GM21737 (cell line): ENCODE results near the gene AURKA.
"Not testable (repeated sequence)": the region's sequence is repeated elsewhere in the genome, so short reads cannot be mapped to it uniquely, and the experiment has no call there.

Experiments used
- ATAC-seq: cut with Tn5 transposase; IDR thresholded peaks from one replicate; pipeline ENCODE4 v1.9.1; 2021; ENCODE audit warnings: mild to moderate bottlenecking, moderate library complexity; ENCODE audit not compliant: unreplicated experiment

Gene AURKA

GRCh38 chr20:56391596-56392131 is 351 bp downstream of the AURKA start:
- ATAC-seq = peak; percentile 38

GRCh38 chr20:56391037-56391436 is 978 bp downstream of the AURKA start:
- ATAC-seq = no peak

- not testable (repeated sequence) for ATAC-seq
Observed at GRCh38 chr20:56390396-56390795, 1.6 kb downstream of the AURKA start.

GRCh38 chr20:56389807-56390206 is 2.2 kb downstream of the AURKA start:
- ATAC-seq = no peak

GRCh38 chr20:56388882-56389281 is 3.1 kb downstream of the AURKA start:
- ATAC-seq = no peak

- ATAC-seq = no peak
Observed at GRCh38 chr20:56386219-56386618, 5.8 kb downstream of the AURKA start.

GRCh38 chr20:56385130-56385529 is 6.9 kb downstream of the AURKA start:
- no peak for ATAC-seq

GRCh38 chr20:56383334-56383733 is 8.7 kb downstream of the AURKA start:
- no peak for ATAC-seq

GRCh38 chr20:56382696-56383095 is 9.3 kb downstream of the AURKA start:
- ATAC-seq = no peak

GRCh38 chr20:56381501-56381900 is 10.5 kb downstream of the AURKA start:
- no peak for ATAC-seq

GRCh38 chr20:56380375-56380774 is 11.6 kb downstream of the AURKA start:
- ATAC-seq = no peak

- ATAC-seq = no peak
Observed at GRCh38 chr20:56378386-56378785, 13.6 kb downstream of the AURKA start.

- no peak for ATAC-seq
Observed at GRCh38 chr20:56376331-56376730, 15.7 kb downstream of the AURKA start.

GRCh38 chr20:56373942-56374341 is 18.1 kb downstream of the AURKA start:
- no peak for ATAC-seq

GRCh38 chr20:56372850-56373249 is 19.2 kb downstream of the AURKA start:
- no peak for ATAC-seq

- ATAC-seq = no peak
Observed at GRCh38 chr20:56371977-56372376, 20.0 kb downstream of the AURKA start.

GRCh38 chr20:56369179-56369578 is 22.8 kb downstream of the AURKA start:
- no peak for ATAC-seq

GRCh38 chr20:56368351-56369134 is 23.5 kb downstream of the AURKA start:
- no peak for ATAC-seq

- ATAC-seq = no peak
Observed at GRCh38 chr20:56363491-56363890, 28.5 kb downstream of the AURKA start.

GRCh38 chr20:56362833-56363413 is 29.1 kb downstream of the AURKA start:
- ATAC-seq = no peak

- ATAC-seq = no peak
Observed at GRCh38 chr20:56361900-56362299, 30.1 kb downstream of the AURKA start.

GRCh38 chr20:56360908-56361205 is 31.2 kb downstream of the AURKA start:
- ATAC-seq = no peak
